HUES48 (cell line): ENCODE data around the gene BACH2.

Source experiments
- H3K27ac ChIP-seq: one replicate; pipeline ENCODE4 v1.7.0; 2013; ENCODE audit warnings: low read depth, low read length, inconsistent platforms
- H3K27me3 ChIP-seq: 2 replicates; pipeline ENCODE4 v1.6.1; 2013; ENCODE audit warnings: mild to moderate bottlenecking, low read length; ENCODE audit not compliant: control insufficient read depth, insufficient read depth
- H3K36me3 ChIP-seq: 2 replicates; pipeline ENCODE4 v1.6.1; 2013; ENCODE audit warnings: low read length; ENCODE audit not compliant: control insufficient read depth, insufficient read depth
- H3K4me1 ChIP-seq: 2 replicates; pipeline ENCODE4 v1.6.1; 2013; ENCODE audit warnings: mild to moderate bottlenecking, low read length; ENCODE audit not compliant: control insufficient read depth, insufficient read depth
- H3K4me3 ChIP-seq: 2 replicates; pipeline ENCODE4 v1.5.1; 2013; ENCODE audit warnings: mild to moderate bottlenecking, low read depth, low read length
- H3K9ac ChIP-seq: 2 replicates; pipeline ENCODE4 v1.6.1; 2013; ENCODE audit warnings: mild to moderate bottlenecking, low read depth, low read length, moderate library complexity
- H3K9me3 ChIP-seq: 2 replicates; pipeline ENCODE4 v1.6.1; 2013; ENCODE audit warnings: low read length; ENCODE audit not compliant: control insufficient read depth, insufficient read depth

Gene BACH2

DNA sequence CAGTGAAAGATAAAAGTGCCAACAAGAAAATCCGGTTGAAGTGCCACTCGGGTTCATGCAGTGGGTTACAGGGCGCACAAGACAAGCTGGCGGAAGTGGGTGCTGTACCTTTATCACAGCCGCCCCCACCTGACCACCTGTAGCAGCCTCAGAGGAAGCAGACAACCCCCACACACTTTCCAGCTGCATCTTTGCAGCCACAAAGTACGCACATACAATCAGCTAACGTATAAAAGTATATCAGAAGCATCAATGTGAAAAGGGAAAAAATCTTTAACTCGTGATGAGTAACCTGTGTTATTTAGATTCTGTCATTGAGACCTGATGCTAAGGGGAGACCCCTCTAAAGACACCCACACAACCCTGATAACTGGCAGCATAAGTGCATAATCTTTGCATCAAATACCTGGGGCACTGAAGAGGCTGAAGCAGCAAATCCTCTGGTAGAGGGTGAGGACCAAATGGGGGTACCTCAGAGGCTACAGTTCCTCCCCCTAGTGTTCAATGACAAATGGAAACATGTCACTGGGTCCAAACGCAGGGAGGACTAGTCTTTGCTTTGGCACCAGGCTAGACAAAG, 22.1 kb downstream of the BACH2 start:
- Histone ChIP-seq H3K4me3 (no peak overlapping the region), H3K36me3 (no peaks in the 10 kb centered on the region), H3K4me1 (no peaks in the 10 kb centered on the region), H3K9me3 (no peaks in the 10 kb centered on the region), H3K9ac (no peak overlapping the region), H3K27ac (no peak overlapping the region), H3K27me3 (no peaks in the 10 kb centered on the region)

DNA sequence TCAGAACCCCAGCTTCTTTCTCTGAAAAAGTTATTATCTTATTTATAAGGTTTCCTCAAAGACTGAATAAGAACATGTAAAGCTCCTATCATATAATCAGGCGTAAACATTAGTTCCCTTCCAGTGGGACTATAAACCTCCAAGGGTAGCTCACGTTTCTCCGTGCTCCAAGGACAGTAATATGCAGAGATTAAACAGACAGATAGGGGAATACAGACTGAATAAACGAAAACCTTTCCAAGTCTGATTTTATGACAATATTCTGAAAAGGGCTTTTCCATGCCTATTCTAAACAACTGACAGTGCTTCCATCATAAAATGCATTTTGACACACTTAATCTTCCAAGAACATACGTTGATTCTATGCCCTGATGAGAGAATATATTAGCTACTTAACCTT, 22.8 kb downstream of the BACH2 start:
- no peak overlapping the region for H3K27ac ChIP-seq
- H3K9ac ChIP-seq: no peak overlapping the region
- no peaks in the 10 kb centered on the region for H3K4me1 ChIP-seq

DNA sequence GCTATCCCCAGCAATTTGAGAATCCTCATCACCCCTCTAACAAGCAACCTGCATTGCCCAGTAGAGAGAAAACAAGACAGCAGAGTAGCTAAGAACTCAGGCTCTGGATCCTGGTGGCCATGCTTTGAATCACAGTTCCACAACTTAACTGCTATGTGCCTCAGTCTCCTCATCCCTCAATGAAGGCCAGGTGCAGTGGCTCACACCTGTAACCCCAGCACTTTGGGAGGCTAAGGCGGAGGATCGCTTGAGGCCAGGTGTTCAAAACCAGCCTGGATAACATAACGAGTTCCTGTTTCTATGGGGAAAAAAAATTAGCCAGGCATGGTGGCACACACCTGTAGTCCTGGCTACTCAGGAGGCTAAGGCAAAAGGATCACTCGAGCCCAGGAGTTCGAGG, 23.7 kb downstream of the BACH2 start:
- H3K27me3 ChIP-seq: no peaks in the 10 kb centered on the region
- H3K36me3 ChIP-seq: no peaks in the 10 kb centered on the region
- no peak overlapping the region for H3K27ac ChIP-seq
- no peak overlapping the region for H3K9ac ChIP-seq
- no peaks in the 10 kb centered on the region for H3K4me1 ChIP-seq
- no peaks in the 10 kb centered on the region for H3K9me3 ChIP-seq
- H3K4me3 ChIP-seq: no peak overlapping the region

More for the DNA sequence above, 22.8 kb downstream of the BACH2 start:
- Histone ChIP-seq H3K4me3 (no peak overlapping the region), H3K27me3 (no peaks in the 10 kb centered on the region), H3K9me3 (no peaks in the 10 kb centered on the region), H3K36me3 (no peaks in the 10 kb centered on the region)

- no peak overlapping the region for H3K27ac ChIP-seq
- H3K4me3 ChIP-seq: no peak overlapping the region
- no peaks in the 10 kb centered on the region for H3K36me3 ChIP-seq
- H3K4me1 ChIP-seq: no peaks in the 10 kb centered on the region
- H3K9ac ChIP-seq: no peak overlapping the region
- no peaks in the 10 kb centered on the region for H3K9me3 ChIP-seq
- H3K27me3 ChIP-seq: no peaks in the 10 kb centered on the region
Observed at GRCh38 chr6:90271831-90272230, 24.8 kb downstream of the BACH2 start.

- Histone ChIP-seq H3K27me3 (no peaks in the 10 kb centered on the region), H3K9me3 (no peaks in the 10 kb centered on the region), H3K4me1 (no peaks in the 10 kb centered on the region), H3K4me3 (no peak overlapping the region), H3K36me3 (no peaks in the 10 kb centered on the region), H3K27ac (no peak overlapping the region), H3K9ac (no peak overlapping the region)
Observed at GRCh38 chr6:90269334-90269733, 27.3 kb downstream of the BACH2 start.

GRCh38 chr6:90268178-90268577, 28.5 kb downstream of the BACH2 start:
- H3K27ac ChIP-seq: no peak overlapping the region
- H3K9me3 ChIP-seq: no peaks in the 10 kb centered on the region
- H3K4me1 ChIP-seq: no peaks in the 10 kb centered on the region
- H3K27me3 ChIP-seq: no peaks in the 10 kb centered on the region
- H3K4me3 ChIP-seq: no peak overlapping the region
- H3K9ac ChIP-seq: no peak overlapping the region
- H3K36me3 ChIP-seq: no peaks in the 10 kb centered on the region

DNA sequence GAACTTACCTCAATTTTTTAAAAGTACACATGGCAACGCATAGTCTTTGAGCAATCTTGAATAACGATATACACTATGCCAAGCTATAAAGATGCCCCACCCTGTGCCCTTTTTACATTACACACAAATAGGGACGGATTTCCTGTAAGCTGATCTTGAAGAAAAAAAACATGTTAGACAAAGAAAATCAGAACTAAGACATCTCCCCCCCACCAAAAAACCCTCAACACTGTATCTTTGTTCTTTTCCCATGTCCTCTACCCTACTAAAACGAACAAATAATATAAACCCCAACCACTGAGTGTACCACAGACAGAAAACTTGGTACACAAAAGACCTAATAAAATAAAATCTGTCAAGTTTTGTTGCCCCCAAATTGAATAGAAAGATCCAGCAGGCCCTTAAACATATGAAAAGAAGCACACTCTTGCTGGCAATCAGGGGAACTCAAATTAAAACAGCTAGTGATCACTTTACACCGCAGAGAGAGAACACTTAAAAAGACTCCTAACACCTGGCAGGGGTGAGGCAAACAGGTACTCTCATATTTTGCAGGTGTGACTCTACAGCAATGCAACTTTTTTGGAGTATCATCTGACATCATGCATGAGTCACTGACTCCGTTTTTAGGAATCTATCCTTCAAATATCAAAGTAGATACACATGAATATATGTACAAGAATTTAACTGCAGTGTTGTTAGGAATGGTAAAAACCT, 29.6 kb downstream of the BACH2 start:
- no peaks in the 10 kb centered on the region for H3K4me1 ChIP-seq
- no peak overlapping the region for H3K4me3 ChIP-seq
- H3K9ac ChIP-seq: no peak overlapping the region
- H3K27ac ChIP-seq: no peak overlapping the region
- H3K36me3 ChIP-seq: no peaks in the 10 kb centered on the region
- no peaks in the 10 kb centered on the region for H3K27me3 ChIP-seq
- H3K9me3 ChIP-seq: no peaks in the 10 kb centered on the region

DNA sequence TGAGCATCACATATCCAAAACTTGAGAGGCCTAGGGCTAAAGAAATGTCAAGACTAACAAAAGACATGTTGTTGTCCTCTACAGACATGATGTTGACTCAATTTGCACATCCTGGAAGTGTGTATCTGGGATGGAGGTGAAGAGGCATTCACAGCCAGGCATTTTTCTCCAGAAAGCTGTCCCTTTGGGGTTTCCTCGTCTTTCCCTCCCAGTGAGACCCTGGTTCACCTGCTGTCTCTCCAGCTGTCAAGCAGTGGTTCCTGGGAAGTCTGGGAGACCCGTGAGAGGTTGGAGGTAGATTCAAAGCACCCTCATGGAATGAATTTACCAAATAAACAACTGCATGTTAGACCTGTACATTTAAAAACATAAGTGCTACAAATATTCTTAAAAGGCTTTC, 32.1 kb downstream of the BACH2 start:
- Histone ChIP-seq H3K9ac (no peak overlapping the region), H3K27me3 (no peaks in the 10 kb centered on the region), H3K36me3 (no peaks in the 10 kb centered on the region), H3K4me3 (no peak overlapping the region), H3K27ac (no peak overlapping the region), H3K4me1 (no peaks in the 10 kb centered on the region), H3K9me3 (no peaks in the 10 kb centered on the region)

DNA sequence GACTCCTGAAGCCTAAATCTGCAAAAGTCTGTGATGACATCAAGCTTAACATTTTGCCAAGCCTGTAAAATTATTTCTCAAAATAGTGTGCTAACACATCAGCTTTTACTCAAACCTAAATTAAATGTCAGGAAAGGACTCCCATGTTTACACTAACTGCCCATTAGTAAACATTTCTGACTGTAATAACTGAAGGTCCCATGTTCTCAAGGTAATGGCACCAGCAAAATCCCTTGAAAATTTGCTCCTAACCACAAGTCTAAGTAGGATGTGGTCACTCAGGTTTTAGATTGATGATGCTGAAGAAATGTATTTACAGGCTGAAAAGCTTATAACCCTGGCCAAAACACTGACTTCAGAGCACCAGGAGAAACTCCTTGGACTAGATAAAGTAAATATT, 33.0 kb downstream of the BACH2 start:
- H3K9me3 ChIP-seq: no peaks in the 10 kb centered on the region
- no peak overlapping the region for H3K27ac ChIP-seq
- H3K9ac ChIP-seq: no peak overlapping the region
- no peaks in the 10 kb centered on the region for H3K4me1 ChIP-seq
- H3K27me3 ChIP-seq: no peaks in the 10 kb centered on the region
- H3K4me3 ChIP-seq: no peak overlapping the region
- no peaks in the 10 kb centered on the region for H3K36me3 ChIP-seq

- Histone ChIP-seq H3K4me3 (no peak overlapping the region), H3K27ac (no peak overlapping the region), H3K9me3 (no peaks in the 10 kb centered on the region), H3K4me1 (no peaks in the 10 kb centered on the region), H3K27me3 (no peaks in the 10 kb centered on the region), H3K9ac (no peak overlapping the region), H3K36me3 (no peaks in the 10 kb centered on the region)
Observed at GRCh38 chr6:90261801-90262200, 34.8 kb downstream of the BACH2 start.

DNA sequence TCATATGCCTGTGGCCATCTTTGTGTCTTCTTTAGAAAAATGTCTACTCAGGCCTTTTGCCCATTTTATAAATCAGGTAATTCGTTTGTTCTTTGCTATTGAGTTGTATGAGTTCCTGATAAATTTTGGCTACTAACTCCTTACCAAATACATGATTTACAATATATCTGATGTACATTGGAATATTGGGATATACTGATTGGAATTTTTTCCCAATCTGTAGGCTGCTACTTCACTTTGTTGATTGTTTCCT, 39.2 kb downstream of the BACH2 start:
- H3K4me1 ChIP-seq: no peaks in the 10 kb centered on the region
- no peak overlapping the region for H3K4me3 ChIP-seq
- no peak overlapping the region for H3K9ac ChIP-seq
- no peaks in the 10 kb centered on the region for H3K9me3 ChIP-seq
- H3K27ac ChIP-seq: no peak overlapping the region
- H3K27me3 ChIP-seq: no peaks in the 10 kb centered on the region
- H3K36me3 ChIP-seq: no peaks in the 10 kb centered on the region
